Activated CD4-positive, alpha-beta T cell treated with anti-CD3 and anti-CD28 coated beads, Interleukin-10, Interleukin-2, amounts not matched to agents 100 ng/mL and 50 ng/mL, durations not matched to agents 16 hours and 8 hours (primary cell): Measurements from ENCODE around the gene NAE1.

Source experiments
- DNase-seq: peaks from one replicate; pipeline ENCODE4 v3.0.0-alpha.2; 2020

The NAE1 gene

DNA sequence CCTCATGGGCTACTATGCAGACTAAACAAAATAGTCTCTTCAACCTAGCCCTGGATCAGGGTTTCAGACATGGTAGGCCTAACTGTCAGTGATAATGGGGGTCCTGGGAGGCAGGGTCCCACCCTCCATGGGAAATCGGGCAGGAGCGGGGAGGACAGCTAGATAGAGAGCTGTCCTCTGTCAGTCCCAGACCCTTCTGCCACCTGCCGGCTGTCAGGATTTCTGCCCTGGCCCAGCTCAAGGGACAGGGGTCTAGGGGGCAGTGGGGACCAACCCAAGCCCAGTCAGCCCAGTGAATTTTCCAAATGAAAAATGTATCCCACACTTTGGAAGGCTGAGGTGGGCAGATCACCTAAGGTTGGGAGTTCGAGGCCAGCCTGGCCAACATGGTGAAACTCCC is 18.8 kb upstream of the NAE1 start:
- DNase-seq: no peak

- DNase-seq: no peak
Measured at GRCh38 chr16:66849021-66849420, 18.2 kb upstream of the NAE1 start.

- DNase-seq: no peak
Measured at GRCh38 chr16:66848172-66848571, 17.4 kb upstream of the NAE1 start.

DNA sequence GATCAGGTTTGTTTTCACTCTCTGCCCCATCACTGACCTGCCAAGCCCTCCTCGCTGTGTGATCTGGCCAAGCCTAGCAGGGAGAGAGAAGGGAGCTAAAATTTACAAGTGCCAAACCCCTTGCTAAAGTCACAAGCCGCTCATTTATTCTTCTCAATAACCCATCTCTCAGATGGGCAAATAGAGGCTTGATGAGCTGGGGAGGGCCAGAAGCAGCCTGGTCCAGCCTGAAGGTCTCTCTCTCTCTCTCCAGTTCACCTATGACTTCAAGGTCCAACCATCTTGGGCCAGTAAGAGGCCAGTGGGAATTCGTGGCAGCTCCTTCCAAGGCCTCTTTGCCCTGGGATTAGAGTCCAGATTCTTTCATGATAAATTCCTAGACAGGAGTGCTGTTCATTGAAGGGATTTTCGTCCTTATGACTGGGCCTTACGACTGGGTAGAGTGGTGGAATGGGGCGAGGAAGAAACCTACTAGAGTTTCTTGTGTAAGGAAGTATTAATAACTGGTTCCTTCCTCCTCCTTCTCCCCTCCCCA is 16.8 kb upstream of the NAE1 start:
- DNase-seq: no peak

GRCh38 chr16:66846831-66847230 is 16.1 kb upstream of the NAE1 start:
- DNase-seq: no peak

DNA sequence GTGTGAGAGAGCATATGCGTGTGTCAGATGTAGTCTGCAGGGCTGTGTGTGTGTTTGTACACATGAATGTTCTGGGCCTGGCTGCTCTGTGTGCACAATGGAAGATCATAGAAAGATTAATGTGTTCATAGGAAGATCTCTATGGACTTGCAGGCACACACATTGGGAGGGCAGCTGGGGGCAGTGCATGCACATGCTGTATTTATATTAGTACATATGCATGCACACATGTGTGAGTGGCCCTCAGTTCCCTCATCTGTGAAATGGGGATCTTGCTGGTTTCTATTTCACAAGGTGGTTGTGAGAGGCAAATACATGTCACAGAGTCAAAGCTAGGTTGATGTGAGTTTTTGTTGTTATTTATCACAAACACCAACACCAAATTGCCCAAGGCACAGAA is 15.5 kb upstream of the NAE1 start:
- no peak for DNase-seq

DNA sequence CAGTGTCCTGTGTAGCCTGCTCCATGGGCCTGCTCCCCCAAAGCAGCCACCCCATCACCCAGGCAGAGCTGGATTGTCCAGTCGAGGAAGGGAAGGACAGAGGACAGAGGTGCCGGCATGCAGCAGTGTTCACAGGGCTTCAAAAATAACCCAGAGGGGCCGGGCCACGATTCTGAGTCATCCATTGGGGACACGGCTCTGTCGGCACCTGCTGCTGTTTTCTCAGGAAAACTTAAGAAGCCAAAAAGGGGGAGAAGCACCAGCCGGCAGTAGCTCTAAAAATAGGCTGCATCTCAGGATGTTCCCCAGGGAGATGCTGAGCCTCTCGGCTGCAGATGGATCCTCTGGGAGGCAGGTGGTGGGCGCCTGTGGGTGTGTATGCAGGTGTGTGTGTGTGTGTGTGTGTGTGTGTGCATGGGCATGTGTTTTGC is 15.0 kb upstream of the NAE1 start:
- DNase-seq: no peak

GRCh38 chr16:66845080-66845410 is 14.3 kb upstream of the NAE1 start:
- no peak for DNase-seq

- no peak for DNase-seq
Measured at GRCh38 chr16:66844342-66845079, 13.7 kb upstream of the NAE1 start, which contains the start of gene CA7. TSS of gene CA7 (plus strand) at chr16:66844414. CDS start at chr16:66844488, 74 bp downstream.

DNA sequence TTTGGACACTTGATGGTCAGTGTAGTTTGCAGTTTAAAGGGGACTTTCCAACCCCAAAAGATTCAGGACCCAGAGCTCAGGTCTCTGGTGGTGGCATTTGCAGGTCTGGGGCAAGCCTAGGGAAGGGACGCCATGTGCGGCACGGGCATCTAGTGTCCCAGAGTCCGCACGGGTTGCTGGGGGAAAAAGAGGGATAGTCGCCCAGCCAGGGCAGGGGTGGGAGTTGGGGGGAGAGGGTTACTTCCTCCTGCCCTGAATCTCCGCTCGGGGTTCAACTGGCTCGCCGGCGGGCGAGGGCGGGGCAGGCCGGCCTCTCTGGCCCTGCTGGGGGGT is 13.2 kb upstream of the NAE1 start:
- no peak for DNase-seq

- DNase-seq: no peak
Measured at GRCh38 chr16:66843191-66843590, 12.4 kb upstream of the NAE1 start.

DNA sequence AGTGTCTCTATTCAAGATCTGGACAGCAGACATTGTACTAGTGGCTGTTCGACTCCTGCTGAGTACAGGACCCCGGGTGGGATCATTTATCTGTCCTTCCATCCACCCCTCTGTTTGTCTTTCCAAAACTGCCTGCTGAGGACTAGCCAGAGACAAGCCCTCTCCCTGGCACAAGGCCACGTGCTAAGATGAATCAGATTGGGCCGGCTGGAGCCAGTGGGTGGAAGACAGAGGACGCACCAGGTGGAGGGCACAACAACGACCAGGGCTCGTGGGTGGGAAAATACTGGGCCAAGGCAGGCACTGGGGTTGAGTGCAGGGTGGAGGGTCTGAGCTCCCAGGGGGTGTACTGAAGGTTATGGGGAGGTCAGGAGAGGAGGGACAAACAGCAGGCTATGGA is 12.0 kb upstream of the NAE1 start:
- DNase-seq: no peak

DNA sequence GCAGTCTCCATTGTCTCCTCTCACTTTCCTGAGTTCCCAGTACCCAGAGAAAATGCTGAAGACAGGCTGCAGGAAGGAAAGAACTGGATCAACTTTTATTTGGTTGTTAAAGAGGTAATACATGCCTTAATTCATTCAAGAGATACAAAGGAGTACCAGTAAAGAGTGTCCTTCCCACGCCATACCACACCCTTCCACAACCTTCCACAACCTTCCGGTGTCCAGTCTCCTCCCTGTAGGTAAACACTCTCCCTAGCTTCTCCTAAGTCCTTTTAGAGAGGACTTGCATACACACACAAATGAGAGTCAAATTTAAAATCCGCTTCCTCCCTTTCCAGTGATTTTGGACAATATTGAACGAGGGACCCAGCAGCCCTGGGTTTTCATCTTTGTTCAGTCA is 10.6 kb upstream of the NAE1 start:
- DNase-seq: no peak

- DNase-seq: no peak
Measured at GRCh38 chr16:66840883-66841282, 10.1 kb upstream of the NAE1 start.

DNA sequence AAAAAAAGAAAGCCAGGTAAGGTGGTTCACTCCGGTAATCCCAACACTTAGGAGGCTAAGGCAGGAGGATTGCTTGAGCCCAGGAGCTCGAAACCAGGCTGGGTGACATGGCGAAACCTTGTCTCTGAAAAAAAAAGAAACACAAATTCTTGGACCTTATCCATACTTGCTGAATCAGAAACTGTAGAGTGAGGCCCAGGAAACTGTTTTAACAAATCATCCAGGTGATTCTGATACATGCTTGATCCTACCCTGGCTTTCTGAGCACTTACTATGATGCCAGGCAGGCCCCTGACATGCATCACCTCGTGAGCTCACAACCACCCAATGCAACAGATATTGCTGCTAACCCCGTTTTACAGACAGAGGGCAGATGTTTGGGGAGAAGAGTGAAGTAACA is 4.0 kb upstream of the NAE1 start:
- no peak for DNase-seq

- no peak for DNase-seq
Measured at GRCh38 chr16:66832661-66833305, 2.0 kb upstream of the NAE1 start.

- no peak for DNase-seq
Measured at GRCh38 chr16:66832190-66832589, 1.4 kb upstream of the NAE1 start.

- DNase-seq: no peak
Measured at GRCh38 chr16:66824006-66824405, 6.8 kb downstream of the NAE1 start.

DNA sequence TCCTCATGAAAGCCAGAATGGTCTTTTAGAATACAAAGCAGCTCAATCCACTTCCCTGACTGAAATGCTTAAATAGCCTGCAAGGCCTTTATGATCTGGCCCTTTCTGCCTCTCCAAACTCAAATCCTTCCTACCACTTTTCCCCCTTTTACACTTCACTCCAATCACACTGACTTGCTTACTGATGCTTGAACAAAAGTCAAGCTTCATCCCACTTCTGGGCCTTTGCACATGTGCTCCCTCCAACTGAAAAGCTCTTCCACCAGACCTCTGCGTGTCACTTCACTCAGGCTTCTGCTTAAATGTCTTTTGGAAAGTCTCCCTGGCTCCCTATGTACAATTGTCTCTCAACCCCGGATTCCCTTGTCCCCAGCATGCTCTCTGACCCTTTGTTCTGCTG is 16.0 kb downstream of the NAE1 start:
- DNase-seq: no peak

GRCh38 chr16:66811043-66811442 is 19.7 kb downstream of the NAE1 start:
- no peak for DNase-seq

DNA sequence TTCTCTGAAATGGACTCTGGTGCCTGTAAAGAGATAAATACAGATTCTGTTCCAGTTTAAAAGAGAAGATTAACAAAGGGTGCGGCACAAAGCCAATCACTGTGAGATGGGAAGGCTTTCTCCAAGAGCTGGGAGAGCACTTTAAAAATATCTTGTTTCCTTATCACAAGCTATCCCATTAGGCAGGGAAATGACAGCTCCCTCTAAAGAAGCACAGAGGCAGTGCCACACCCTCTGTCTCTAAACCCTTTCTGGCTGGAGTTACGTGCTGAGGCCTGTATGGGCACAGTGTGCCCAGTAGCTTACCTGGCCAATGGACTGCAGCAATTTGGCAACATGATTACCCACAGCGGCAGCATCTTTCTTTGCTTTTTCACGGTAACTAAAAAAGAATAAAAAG is 20.4 kb downstream of the NAE1 start:
- no peak for DNase-seq

- DNase-seq: no peak
Measured at GRCh38 chr16:66809765-66810164, 21.0 kb downstream of the NAE1 start.

DNA sequence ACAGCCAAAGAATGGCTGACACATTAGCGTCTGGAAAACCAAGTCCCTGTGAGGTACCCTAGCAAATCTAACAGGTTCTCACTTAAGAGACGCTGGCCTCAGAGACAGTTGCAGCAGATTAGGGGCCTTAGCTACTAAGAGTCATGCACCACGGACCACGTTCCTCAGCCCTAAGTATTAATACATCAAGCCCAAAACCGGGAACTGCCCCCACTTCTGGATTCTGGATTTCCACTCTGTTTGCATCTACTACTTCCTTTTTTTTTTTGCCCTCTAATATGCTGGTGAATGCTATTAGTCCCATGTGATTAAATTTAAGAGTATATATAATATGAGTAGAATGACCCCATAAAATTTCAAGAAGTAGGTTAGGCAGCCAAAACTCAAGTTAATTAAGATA is 28.6 kb downstream of the NAE1 start:
- no peak for DNase-seq

DNA sequence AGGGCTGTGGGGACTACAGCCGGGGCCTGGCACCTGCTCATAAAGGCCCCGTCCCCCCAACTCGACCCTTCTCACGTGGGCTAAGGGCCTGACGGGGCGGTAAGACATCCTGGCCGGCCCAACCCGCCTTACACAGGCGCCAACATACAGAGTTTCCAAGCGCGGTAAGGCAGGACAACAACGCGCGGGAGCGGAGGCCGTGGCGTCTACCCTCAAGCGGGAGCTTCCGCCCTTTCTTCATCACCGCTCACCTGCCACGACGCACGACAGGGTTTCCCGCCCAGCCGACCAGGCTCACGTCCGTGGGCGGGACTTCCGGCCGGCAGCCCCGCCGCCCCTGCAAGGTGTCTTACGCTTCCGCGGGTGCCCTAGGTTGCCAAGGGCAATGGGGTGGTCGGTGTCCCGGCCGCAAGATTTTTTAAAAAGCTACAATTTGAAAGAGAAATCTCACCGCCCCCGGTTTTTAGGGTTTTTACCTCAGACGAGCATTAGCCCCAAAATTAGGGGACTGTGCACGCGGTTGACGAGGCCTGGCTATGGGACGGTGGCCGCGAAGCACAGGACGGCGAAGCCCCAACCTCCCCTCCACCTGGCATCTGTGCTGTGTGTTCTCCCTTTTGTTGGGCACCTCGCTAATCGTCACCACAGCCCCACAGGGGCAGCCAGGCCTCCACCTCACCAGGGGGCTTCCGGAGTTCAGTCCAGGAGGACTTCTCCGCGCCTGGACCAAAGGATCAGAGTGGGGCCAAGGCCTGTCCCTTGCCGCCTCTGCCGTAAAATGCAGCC is 29.3 kb downstream of the NAE1 start, which contains the start of gene TERB1:
TERB1 (minus strand) TSS at position 265 of the 786 bp plus-strand sequence. CDS start 4,786 bp downstream, outside the sequence.
- DNase-seq: no peak
